Esophagus (tissue), 2 donors: ENCODE results near the gene SLC34A1. TPM values are rescaled to one million over a fixed set of nuclear protein-coding genes. Genes with fewer than 3 reads are reported as not detected.
"Not testable (repeated sequence)": the region's sequence is repeated elsewhere in the genome, so short reads cannot be mapped to it uniquely, and the experiment has no call there.

Experiments
- H3K27ac ChIP-seq, 2 donors: one replicate each; pipeline ENCODE4 v1.5.1; 2013; ENCODE audit warnings: low read depth in 2 of 2, mild to moderate bottlenecking in 2 of 2, inconsistent platforms in 1 of 2, low read length in 1 of 2, moderate library complexity in 1 of 2
- H3K27me3 ChIP-seq, 2 donors: one replicate each; pipeline ENCODE4 v1.6.1; 2013; ENCODE audit warnings: low read length in 2 of 2, control low read depth in 1 of 2, mild to moderate bottlenecking in 1 of 2; ENCODE audit not compliant: insufficient read depth in 2 of 2, control insufficient read depth in 1 of 2
- H3K36me3 ChIP-seq, 2 donors: one replicate each; pipeline ENCODE4 v1.6.1; 2013; ENCODE audit warnings: low read length in 1 of 2; ENCODE audit not compliant: control insufficient read depth in 2 of 2, insufficient read depth in 2 of 2
- H3K4me1 ChIP-seq, 2 donors: one replicate each; pipeline ENCODE4 v1.6.1; 2013; ENCODE audit warnings: low read length in 1 of 2; ENCODE audit not compliant: control insufficient read depth in 2 of 2, insufficient read depth in 2 of 2
- H3K4me3 ChIP-seq, 2 donors: one replicate each; pipeline ENCODE4 v1.5.1; 2013; ENCODE audit warnings: low read length in 2 of 2, mild to moderate bottlenecking in 2 of 2, low read depth in 1 of 2, moderate library complexity in 1 of 2
- H3K9me3 ChIP-seq, 2 donors: one replicate each; pipeline ENCODE4 v1.6.1; 2013; ENCODE audit warnings: mild to moderate bottlenecking in 2 of 2, low read depth in 1 of 2, low read length in 1 of 2, moderate library complexity in 1 of 2; ENCODE audit not compliant: control insufficient read depth in 2 of 2, insufficient read depth in 1 of 2
- WGBS, 2 donors: extraction: QIAGEN DNeasy Blood & Tissue Kit; methylation state at CpG; one replicate each; pipeline ENCODE4 v1.1.7; 2013; 5-methylcytosine and 5-hydroxymethylcytosine counted together
- polyA plus RNA-seq, 2 donors: library from polyadenylated mRNA; stranded (reverse); fragments of 200-250 nt; gene quantifications; one replicate each; pipeline ENCODE4 v1.2.3, GENCODE V29; 2013
- donor health status: healthy with polysubstance abuse.
- donor health status: Bipolar disorder and iron deficiency.

The SLC34A1 gene
- polyA plus RNA-seq, 2 donors, result 0.13 to 0.49 TPM

DNA sequence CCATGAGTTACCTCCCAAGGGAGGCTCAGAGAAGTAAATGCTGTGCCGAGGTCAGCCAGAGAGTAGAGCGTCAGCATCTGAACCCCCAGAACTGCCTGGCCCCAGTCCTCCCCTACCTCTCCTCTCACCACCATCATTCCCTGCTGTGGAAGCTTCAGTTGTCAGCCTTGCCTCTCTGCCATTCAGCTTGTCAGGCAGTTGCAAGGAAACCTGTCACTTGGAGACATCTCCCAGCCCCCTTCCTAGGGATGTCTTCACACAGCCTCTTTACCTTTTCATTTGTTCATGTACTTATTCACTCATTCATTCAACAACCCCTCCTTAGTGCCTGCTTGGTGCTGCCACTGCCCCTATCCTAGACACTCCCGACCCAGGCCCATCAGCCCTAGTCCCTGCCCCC lies 24.4 kb upstream of the SLC34A1 start:
- WGBS, 2 donors, result 84 to 93% methylated on average over 2 to 3 of the region's 3 CpGs
- Histone ChIP-seq H3K9me3 (peaks cover 0 to 2% of the 10 kb centered on the region in 2 donors), H3K4me3 (no peak overlapping the region), H3K4me1 (peaks cover 0 to 18% of the 10 kb centered on the region in 2 donors), H3K36me3 (no peaks in the 10 kb centered on the region), H3K27ac (no peak overlapping the region), H3K27me3 (no peaks in the 10 kb centered on the region)

DNA sequence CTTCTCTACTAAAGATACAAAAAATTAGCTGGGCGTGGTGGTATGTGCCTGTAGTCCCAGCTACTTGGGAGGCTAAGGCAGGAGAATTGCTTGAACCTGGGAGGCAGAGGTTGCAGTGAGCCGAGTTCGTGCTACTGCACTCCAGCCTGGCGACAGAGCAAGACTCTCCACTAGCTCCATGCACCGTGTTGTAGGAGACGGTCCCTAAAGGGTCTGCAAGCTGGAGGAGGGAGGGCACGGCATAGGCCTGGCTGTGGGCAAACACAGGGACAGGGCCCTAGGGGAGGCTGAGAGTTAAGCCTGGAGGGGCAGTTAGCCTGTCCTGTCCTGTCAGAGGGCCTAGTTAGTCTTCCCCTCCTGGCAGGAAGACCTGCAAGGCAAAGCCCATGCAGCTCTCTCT lies 23.5 kb upstream of the SLC34A1 start:
- H3K27ac ChIP-seq, H3K27me3 ChIP-seq, H3K9me3 ChIP-seq, H3K4me3 ChIP-seq, H3K36me3 ChIP-seq: not testable (repeated sequence)
- peaks cover 0 to 18% of the 10 kb centered on the region in 2 donors for H3K4me1 ChIP-seq
- WGBS, 2 donors, result 95 to 98% methylated on average over 7 of the region's 7 CpGs

GRCh38 chr5:177361418-177362291 lies 22.6 kb upstream of the SLC34A1 start:
- peaks cover 0 to 22% of the 10 kb centered on the region in 2 donors for H3K4me1 ChIP-seq
- WGBS, 2 donors, result 65 to 72% methylated on average over 6 of the region's 6 CpGs
- no peaks in the 10 kb centered on the region for H3K36me3 ChIP-seq
- no peaks in the 10 kb centered on the region for H3K9me3 ChIP-seq
- no peak overlapping the region for H3K4me3 ChIP-seq
- H3K27me3 ChIP-seq, result no peaks in the 10 kb centered on the region
- H3K27ac ChIP-seq, result peak overlapping the region; percentile 83 to 84

DNA sequence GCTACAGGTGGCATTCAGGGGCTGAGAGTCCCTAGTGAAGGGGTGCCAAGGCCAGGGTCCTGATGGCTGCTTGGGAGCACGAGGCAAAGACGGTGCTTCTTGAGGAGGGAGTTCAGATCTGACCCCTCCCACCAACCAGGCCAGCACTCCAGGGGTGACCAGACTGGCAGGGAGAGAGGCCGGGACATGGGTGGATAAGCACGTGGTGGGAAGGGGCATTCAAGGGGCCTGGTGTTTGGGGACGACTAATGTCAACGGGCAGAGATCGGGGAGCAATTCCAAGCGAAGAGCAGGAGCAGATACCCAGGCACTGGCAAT lies 22.0 kb upstream of the SLC34A1 start:
- peaks cover 0 to 19% of the 10 kb centered on the region in 2 donors for H3K4me1 ChIP-seq
- H3K9me3 ChIP-seq, result no peaks in the 10 kb centered on the region
- peak overlapping the region; percentile 83 to 84 for H3K27ac ChIP-seq
- no peak overlapping the region for H3K4me3 ChIP-seq
- WGBS, 2 donors, result 38 to 44% methylated on average over 8 of the region's 8 CpGs
- H3K27me3 ChIP-seq, result no peaks in the 10 kb centered on the region
- no peaks in the 10 kb centered on the region for H3K36me3 ChIP-seq

GRCh38 chr5:177362610-177363507 lies 21.4 kb upstream of the SLC34A1 start:
- Histone ChIP-seq H3K27ac (peak overlapping the region; percentile 83 to 84), H3K4me1 (peaks cover 0 to 15% of the 10 kb centered on the region in 2 donors)

DNA sequence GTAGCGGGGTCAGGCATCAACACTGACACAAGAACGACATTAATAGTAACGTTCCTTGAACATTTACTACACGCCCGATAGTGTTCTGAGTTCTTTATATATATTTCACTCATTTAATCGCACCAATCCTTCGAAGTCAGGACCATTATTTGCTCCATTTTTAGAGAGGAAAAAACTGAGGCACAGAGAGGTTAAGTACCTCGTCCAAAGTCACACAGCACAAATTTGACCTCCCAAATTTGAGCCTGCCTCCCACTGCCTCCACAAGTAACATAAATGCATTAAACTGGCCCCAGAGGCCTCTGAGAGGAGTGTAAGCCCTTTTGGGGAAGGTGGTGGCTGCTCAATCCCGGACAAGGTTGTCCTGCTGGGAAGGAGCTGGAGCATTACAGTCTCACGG lies 20.7 kb upstream of the SLC34A1 start:
- Histone ChIP-seq H3K27ac (peak overlapping the region; percentile 83 to 84), H3K4me1 (peaks cover 0 to 16% of the 10 kb centered on the region in 2 donors), H3K27me3 (no peaks in the 10 kb centered on the region), H3K4me3 (peak overlapping the region in 1 of 2 donors; percentile 49), H3K9me3 (no peaks in the 10 kb centered on the region), H3K36me3 (no peaks in the 10 kb centered on the region)
- 32 to 33% methylated on average over 10 of the region's 10 CpGs for WGBS, 2 donors

More at GRCh38 chr5:177362610-177363507, 21.4 kb upstream of the SLC34A1 start:
- 6% methylated on average over 48 to 59 of the region's 59 CpGs for WGBS, 2 donors
- peak overlapping the region; percentile 49 to 58 for H3K4me3 ChIP-seq
- H3K9me3 ChIP-seq, result no peaks in the 10 kb centered on the region
- no peaks in the 10 kb centered on the region for H3K27me3 ChIP-seq
- H3K36me3 ChIP-seq, result no peaks in the 10 kb centered on the region

DNA sequence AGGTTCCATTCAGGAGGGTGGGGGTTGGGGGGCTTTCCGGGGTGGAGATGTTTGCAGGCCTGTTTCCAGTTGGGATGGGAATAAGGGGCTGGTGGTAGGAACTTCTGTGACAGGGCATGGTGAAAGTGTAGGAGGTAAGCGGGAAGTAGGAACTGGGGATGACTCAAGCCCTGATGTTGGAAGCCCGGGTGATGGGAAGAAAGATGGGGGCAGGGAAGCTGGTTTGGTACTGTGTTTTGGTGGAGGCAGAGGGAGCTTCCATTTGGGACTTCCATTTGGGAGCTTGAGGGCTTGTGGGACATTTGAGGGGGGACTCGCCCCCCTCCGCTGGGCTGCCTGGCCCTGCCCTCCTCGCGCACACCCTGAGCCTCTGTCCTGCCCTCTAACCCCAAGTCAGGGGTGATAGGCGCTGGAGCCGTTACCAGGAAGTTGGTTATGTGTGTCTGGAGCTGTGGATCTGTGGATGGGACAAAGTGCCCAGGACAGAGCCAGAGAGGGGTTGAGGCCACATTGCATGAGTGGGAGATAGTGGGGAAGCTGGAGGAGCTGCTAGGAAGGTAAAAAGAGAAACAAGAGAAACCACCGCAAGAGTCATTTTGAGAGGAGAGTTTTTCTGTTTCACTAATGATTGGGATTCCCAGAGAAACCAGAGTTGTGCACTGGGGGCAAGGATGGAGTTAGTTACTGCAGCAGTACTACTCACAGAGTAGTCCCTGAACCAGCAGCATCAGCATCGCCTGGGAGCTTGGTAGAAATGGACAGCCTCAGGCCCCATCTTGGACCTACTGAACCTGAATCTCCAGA lies 19.9 kb upstream of the SLC34A1 start:
- Histone ChIP-seq H3K27me3 (no peaks in the 10 kb centered on the region), H3K9me3 (no peaks in the 10 kb centered on the region), H3K4me3 (no peak overlapping the region), H3K4me1 (peaks cover 0 to 22% of the 10 kb centered on the region in 2 donors), H3K36me3 (no peaks in the 10 kb centered on the region), H3K27ac (no peak overlapping the region)
- 71 to 73% methylated on average over 11 of the region's 11 CpGs for WGBS, 2 donors

GRCh38 chr5:177365845-177366527 lies 18.2 kb upstream of the SLC34A1 start:
- Histone ChIP-seq H3K27ac (peak overlapping the region; percentile 44 to 94), H3K27me3 (no peaks in the 10 kb centered on the region), H3K9me3 (no peaks in the 10 kb centered on the region), H3K36me3 (no peaks in the 10 kb centered on the region), H3K4me1 (peaks cover 0 to 22% of the 10 kb centered on the region in 2 donors), H3K4me3 (no peak overlapping the region)
- WGBS, 2 donors, result 77 to 82% methylated on average over 14 of the region's 14 CpGs
